Measurements from ENCODE around the gene CHID1. TPM values are rescaled to one million over a fixed set of nuclear protein-coding genes. Genes with fewer than 3 reads are reported as not detected.

The CHID1 gene
- total RNA-seq, 1 experiment from 2014 or later: 36.8 TPM

DNA sequence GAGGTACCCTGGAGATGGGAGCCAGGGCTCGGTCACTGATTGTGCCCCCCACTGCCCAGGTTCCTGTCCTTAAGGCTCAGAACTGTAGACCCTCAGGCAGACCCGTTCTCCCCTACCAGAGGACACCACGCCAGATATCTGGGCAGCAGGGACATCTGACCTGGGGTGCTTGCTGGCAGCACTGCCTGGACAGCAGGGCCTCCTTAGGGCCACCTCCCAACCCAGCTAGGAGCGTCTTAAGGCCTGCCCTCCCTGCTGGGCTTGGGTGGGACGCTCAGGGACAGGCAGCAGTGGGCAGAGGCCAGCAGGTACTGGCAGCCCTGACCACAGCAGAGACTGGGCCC lies 71.4 kb downstream of the CHID1 start:
- DNase-seq (ENCODE audit: extremely low read depth, low read depth): no peak

DNA sequence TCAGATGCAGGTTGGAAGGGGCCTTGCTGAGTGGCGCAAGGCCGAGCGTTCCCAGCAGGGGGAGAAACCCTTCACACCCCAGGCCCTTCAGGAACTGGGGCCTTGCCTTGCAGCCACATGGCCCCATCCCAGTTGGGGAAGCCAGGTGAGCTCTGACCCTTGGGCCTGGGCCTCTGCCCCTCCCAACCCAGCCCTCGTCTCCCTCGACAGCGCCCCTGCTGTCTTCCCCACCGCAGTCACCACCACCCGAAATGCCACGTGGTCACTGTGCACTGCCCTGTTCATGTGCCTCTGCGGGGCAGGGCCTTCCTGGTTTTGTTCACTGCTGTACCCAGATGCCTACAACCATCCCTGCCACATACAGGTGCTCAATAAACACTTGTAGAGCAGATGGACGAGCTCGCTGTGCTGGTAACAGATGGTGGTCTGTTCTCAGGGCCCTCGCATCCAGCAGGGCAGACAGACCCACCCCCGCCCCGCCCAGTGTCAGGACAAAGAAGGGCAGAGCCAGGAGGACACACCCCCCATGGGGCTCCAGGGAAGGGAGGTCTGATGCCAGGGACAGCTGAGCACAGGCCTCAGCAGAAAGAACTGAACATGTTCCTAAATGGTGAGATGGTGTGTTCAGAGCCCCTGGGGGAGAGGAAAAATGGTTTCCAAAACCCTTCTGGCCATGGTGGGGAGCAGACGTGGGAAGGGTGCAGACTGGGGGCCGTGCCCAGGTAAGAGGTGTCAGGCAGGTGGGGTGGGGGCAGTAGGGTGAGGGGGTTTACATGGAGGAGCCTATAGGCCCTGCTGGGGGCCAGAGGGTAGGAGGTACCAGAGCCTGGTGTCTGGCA lies 72.0 kb downstream of the CHID1 start:
- DNase-seq (ENCODE audit: extremely low read depth, low read depth): no peak

DNA sequence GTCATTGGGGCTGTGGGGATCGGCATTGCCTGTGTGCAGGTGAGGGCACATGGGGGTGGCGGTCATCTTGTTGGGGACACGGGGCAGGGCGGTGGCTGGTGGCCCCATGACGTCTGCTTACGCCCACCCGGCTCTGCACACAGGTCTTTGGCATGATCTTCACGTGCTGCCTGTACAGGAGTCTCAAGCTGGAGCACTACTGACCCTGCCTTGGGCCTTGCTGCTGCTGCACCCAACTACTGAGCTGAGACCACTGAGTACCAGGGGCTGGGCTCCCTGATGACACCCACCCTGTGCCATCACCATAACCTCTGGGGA lies 72.7 kb downstream of the CHID1 start:
- no peak for DNase-seq (ENCODE audit: extremely low read depth, low read depth)

DNA sequence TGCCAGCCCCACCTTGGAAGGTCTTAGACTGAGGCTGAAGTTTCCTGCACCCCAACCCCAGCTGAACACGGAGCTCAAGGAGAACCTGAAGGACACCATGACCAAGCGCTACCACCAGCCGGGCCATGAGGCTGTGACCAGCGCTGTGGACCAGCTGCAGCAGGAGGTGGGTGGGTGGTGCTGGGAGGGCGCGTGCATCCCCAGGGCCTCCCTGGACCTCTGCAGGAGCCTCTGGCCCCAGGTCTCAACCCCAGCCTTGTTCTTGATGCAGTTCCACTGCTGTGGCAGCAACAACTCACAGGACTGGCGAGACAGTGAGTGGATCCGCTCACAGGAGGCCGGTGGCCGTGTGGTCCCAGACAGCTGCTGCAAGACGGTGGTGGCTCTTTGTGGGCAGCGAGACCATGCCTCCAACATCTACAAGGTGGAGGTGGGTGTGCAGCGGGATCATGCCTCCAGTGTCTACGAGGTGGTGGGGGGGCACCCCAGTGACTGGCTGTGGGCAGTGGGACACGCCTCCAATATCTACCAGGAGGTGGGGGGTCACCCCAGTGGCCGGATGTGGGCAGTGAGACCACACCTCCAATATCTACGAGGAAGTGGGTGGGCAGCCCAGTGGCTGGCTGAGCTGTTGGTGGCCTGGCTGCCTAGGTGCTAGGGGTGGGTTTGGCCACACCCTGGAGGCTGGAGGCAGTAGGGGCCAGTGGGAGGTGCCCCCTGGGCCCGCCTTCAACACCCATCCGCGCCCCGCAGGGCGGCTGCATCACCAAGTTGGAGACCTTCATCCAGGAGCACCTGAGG lies 73.2 kb downstream of the CHID1 start:
- no peak for DNase-seq (ENCODE audit: extremely low read depth, low read depth)

DNA sequence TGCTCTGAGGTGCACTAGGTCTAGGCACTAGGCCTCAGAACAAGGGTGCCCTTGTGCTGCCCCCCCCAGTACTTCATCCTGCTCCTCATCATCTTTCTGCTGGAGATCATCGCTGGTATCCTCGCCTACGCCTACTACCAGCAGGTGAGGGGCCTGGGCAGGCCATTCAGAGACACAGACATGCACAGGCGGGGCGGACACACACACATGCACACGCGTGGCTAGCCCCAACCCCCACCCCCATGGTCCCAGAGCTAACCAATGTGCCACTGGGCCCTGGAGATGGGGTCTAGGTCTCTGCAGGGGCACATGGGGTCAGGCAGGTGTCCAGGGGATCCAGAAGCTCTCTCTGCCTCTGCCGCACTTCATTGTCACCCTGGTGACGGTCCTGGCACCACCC lies 73.9 kb downstream of the CHID1 start:
- DNase-seq (ENCODE audit: extremely low read depth, low read depth): no peak

DNA sequence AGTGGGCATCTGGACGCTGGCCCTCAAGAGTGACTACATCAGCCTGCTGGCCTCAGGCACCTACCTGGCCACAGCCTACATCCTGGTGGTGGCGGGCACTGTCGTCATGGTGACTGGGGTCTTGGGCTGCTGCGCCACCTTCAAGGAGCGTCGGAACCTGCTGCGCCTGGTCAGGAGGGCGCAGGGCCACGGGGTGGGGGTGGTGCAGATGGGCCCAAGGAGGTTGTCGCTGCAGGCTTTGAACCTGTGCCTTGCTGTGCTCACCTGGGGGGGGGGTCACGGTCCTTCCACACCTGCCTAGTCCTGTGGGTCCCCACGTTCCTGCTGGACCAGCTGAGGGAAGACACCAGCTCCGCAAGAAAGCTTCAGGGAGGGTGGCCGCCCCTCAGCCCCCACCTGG lies 74.3 kb downstream of the CHID1 start:
- no peak for DNase-seq (ENCODE audit: extremely low read depth, low read depth)

DNA sequence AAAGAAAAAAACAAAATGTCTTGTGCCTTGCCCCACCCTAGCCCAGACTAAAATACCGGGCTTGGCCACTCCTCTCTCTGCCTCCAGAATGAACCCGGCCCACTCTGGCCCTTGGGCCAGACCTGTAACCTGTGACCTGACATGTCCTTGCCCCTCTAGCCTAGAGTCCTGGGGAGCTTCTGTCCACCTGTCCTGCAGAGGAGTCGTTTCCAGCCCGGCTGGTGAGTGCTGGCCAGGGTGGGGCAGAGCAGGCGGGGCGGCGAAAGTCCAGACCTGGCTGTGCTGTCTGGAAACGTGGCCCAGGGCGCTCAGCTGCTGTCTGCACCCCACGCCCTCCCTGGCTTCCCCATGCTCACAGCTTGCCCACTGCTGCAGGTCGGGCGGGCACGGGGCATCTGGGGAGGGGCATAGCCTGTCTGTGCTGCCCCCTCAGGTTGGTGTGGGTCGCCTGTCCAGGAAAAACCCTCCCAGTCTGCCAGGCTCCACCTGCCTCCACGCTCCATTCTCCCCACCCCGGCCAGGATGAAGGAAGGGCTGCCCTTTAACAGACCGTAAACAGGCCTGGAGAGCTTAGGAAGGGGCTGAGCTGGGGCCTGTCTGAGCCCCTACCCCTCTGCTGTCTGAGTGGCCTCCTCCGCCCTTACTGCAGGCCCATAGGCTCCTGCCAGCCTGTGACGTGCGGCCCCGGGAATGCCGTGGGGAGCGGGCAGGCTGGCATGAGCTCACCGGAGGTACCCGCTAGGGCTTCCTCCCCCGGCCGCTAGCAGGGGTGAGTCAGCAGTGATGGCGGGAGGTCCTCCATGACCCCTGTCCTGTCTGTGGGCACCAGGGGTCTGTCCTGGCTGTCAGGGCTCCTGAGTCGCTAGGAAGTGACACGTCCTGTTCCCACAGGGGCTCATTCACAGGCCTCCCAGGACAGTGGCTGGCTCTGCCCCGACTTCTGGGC lies 76.0 kb downstream of the CHID1 start:
- DNase-seq (ENCODE audit: extremely low read depth, low read depth): peak; percentile 85

DNA sequence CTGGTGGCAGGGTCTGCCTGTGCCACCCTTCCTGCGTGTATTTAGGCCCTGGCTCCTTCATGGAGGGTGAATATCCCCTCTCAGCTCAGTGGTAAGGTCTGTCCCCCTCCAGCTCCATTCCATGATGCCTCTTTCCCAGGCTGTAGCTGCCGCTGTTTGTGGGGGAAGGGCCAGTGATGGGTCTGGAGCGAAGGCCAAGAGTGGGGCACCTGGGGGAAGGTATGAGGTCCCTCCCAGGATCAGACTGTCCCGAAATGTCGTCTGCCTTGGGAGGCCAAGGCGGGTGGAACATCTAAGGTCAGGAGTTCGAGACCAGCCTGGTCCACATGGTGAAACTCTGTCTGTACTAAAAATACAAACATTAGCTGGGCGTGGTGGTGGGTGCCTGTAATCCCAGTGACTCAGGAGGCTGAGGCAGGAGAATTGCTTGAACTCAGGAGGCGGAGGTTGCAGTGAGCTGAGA lies 76.7 kb downstream of the CHID1 start:
- DNase-seq (ENCODE audit: extremely low read depth, low read depth): no peak

DNA sequence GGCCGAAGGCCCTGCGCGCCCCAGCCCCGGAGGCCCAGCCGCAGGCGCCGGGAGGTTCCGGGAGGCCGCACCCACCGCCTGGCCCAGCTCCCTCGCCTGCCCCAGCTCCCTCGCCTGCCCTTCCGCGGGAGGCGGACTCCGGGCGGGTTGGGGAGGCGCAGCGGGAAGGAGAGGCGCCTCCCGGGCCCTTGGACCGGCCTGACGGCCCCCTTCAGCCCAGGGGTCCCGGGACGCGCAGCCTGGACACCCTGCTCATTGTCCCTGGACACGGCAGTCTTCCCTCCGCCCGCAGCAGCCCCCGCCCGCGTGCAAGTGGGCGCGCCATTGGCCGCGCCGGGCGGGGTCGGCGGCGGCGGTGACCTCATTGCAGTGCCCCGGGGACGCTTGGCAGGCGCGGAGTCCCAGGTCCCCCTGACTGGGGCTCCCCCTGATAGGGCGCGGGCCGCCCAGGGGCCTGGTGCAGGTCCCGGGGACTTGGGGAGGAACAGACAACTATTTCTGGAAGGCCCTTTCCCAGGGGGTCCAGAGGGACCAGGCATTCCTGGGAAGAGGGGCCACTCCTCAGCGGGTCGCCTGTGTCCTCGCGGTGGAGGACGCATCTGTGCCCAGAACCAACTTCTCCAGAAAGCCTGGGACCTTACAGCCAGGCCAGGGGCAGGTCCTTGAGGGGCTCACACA lies 77.4 kb downstream of the CHID1 start:
- no peak for DNase-seq (ENCODE audit: extremely low read depth, low read depth)

DNA sequence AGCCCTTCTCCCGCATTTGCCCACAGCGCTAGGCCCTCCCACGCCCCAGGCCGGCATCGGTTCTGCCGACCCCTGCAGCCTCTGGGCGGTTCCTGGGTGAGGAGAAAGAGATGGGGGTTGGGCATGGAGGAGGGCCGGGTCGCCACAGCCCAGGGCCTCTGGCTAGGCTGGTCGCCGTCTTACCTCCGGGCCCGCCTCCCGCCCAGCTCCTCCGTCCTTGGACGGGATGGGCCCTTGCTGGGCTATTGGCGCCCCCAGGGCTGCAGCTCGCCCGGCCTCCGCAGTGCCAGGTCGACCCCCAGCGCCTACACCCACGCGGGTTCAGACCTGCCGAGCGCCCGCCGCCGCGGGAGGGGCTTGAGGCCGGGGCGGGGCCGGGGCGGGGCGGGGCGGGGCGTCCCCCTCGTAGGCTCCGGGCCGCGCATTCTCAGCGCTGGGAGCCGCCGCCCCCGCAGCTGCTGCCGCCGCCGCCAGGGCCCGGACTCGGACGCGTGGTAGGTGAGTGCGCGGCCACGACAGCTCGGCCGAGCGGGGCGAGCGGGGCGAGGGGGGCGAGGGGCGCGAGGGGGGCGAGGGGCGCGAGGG lies 78.0 kb downstream of the CHID1 start, which contains the start of gene CD151:
Gene CD151, plus strand, starts transcription at position 424 of the 585 bp plus-strand sequence. CDS start 3,118 bp downstream, outside the sequence.
- DNase-seq (ENCODE audit: extremely low read depth, low read depth): no peak

DNA sequence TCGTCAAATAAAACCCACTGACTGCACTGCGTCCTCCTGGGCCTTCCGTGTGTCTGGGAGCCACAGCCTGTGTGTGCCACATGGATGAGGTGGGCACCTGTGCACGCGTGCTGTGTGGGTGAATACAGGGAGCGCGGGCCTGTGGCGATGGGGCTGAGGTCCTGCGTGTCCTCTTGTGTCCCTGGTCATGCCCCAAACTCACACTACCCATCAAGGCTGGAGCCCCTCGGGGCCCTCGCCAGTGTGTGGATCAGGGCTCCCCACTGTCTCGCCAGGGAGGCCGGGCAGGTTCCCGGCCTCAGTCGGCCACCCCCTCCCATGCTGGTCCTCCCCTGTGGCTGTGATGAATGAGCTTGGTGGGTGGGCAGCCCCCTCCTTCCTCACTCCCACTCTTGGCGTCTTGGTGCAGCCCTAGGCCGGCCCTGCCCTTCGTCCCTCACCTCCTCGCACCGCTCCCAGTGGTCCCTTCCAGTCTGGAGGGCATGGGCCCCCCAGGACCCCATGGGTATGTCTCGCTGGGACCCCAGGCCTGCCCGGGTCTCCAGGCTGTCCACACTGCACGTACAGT lies 78.6 kb downstream of the CHID1 start:
- no peak for DNase-seq (ENCODE audit: extremely low read depth, low read depth)

DNA sequence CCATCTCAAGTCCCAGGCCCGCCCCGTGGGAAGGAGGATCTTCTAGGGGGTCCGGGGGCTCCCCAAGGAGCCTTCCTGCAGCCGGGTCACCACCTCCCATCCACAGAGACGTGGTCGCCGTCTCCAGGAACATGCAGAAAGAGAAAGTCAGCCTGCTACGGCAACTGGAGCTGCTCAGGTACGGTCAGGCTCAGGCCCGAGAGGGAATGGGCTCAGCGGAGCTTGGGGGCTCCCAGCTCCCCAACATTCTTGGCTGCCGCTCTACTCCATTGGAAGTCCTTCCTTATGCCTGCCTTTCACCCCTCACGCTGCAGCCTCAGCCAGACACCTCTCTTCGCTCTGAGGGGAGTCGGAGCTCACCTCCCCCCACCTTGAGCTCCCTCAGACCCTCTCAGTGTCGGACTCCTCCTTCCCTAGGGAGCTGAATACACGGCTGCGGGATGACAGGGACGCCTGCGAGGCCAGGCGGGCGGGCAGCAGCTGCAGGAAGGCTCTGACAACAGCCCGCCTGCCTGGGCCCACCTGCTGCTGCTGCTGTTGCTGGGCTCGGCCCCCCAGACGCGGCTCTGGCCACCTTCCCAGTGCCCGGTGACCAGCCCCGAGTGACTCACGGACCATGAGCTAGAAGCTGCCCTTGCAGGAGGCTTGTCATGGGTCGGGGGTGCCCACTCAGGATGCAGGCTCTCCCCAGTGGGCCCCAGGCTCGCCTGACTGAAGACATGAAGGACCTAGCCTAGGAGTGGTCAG lies 79.3 kb downstream of the CHID1 start:
- no peak for DNase-seq (ENCODE audit: extremely low read depth, low read depth)

DNA sequence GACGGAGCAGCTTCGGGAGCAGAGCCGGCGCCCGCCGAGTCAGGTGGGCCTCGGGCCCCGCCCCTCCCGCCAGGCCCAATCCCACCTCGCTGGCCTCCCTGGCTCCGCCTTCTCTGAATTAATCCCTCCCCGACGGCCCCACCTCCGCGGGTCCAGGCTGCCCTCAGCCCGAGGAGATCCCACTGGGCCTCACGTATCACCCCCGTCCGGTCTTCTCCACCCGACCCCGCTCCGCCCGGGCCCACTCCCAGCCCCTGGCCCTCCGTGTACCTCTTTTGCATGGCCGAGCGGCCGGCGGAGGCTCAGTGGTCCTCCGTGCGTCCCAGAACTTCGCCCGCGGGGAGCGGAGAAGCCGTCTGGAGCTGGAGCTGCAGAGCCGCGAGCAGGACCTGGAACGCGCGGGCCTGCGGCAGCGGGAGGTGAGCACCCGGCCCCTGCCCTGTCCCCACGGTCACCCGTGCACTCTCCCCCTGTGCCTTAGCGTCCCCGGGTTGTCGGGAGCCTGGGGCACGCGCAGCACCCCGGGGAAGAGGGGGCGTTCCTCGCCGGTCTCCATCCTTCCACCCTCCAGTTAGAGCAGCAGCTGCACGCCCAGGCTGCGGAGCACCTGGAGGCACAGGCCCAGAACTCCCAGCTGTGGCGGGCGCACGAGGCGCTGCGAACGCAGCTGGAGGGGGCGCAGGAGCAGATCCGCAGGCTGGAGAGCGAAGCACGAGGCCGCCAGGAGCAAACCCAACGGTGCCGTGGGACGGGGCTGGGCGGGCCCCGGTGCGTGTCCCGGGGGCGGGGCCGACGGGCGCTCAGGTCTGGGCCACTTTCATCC lies 80.1 kb downstream of the CHID1 start:
- no peak for DNase-seq (ENCODE audit: extremely low read depth, low read depth)

DNA sequence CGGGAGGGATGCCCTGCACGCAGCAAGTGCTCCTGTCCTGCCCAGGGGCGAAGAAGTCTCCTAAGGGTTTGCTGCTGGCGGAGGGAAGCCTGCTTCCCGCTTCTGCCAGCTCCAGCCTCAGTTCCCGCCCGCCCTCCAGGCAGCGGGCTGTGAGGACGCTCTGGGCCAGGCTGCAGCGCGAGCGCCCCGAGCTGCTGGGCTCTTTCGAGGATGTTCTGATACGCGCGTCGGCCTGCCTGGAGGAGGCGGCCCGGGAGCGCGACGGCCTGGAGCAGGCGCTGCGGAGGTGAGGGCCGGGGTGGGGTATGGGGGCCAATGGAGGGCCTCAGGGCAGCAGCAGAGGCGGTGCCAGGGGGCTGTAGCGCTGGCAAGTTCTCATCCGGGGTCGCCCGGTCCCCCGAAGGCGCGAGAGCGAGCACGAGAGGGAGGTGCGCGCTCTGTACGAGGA lies 80.7 kb downstream of the CHID1 start:
- no peak for DNase-seq (ENCODE audit: extremely low read depth, low read depth)

DNA sequence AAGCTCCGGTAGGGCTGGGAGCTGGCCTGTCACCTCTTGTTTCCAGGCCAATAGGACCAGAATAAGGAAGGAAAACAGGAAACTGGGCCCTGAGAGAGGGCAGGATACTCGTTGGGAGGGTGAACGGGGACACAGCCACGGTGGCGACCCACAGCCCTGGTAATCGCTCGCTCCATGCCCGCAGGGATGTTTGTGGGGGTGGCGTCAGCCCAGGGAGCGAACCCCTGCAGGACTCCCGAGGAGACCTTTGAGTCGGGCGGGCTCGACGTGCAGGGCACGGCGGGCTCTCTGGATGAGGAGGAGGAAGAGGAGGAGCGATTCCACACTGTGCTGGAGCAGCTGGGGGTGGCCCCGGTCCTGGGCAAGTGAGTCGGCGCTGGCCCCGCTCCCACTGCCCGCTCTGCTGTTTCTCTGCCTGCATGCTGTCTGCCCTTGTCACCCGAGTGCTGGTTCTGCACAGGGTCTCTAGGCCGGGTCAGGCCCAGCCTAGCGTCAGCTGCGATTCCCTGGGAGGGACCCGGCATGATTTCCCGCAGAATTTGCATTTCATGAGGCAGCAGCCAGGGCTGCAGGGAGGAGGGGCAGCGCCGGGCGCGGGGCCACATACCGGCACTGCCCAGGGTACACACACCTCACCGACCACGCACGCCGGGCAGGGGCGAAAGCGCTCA lies 81.3 kb downstream of the CHID1 start:
- DNase-seq (ENCODE audit: extremely low read depth, low read depth): no peak

DNA sequence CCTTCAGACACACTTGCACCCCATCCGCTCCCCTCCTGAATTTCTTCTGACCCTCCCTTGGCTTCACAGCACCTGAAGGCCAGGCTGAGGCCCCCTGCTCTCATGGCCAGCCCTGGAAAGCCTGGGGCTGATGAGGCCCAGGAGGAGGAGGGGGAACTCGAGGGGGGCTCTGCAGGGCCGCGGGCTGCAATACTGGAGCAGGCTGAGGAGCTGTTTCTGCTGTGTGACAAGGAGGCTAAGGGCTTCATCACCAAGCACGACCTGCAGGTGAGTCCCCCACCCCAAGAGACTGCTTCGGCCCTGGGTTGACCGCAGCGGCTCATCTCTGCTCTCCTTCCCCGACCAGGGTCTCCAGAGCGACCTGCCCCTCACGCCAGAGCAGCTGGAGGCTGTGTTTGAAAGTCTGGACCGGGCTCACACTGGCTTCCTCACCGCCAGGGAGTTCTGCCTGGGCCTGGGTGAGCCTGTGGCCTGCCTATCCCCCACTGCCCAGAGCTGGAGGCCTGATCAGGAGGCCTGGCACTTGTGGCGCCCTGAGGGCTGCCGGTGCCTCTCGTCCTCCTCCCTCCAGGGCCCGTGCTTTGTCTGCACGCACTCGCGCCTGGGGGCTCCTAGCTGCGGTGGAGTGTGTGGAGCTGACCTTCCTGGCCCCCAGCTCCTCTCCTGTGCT lies 82.0 kb downstream of the CHID1 start:
- no peak for DNase-seq (ENCODE audit: extremely low read depth, low read depth)

DNA sequence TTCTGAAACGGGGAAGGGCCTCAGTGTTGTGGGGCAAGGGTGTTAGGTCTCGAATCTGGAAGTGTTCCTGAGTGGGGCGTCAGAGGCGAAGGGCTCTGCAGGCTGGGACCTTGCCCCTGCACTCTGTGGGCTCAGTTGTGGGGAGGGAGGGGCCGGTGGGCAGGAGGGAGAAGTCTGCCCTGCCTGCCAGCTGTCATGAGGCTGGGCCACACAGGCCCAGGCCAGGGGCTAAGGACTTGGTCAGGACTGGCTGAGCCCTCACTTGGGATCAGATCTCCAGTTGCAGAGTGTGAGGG lies 82.8 kb downstream of the CHID1 start, which contains the start of gene CRACR2B:
Gene CRACR2B, plus strand, starts transcription at position 23 of the 296 bp plus-strand sequence. CDS start 689 bp downstream, outside the sequence.
- DNase-seq (ENCODE audit: extremely low read depth, low read depth): no peak
